Stimulated activated CD8-positive, alpha-beta memory T cell treated with anti-CD3 and anti-CD28 coated beads, Interleukin-15, amount 100 ng/mL, for 1 hour (primary cell): ENCODE data around the gene TRMT5.

Source experiments
- DNase-seq: peaks from one replicate; pipeline ENCODE4 v3.0.0-alpha.2; 2020; ENCODE audit warnings: low read depth

The TRMT5 gene, protein sequence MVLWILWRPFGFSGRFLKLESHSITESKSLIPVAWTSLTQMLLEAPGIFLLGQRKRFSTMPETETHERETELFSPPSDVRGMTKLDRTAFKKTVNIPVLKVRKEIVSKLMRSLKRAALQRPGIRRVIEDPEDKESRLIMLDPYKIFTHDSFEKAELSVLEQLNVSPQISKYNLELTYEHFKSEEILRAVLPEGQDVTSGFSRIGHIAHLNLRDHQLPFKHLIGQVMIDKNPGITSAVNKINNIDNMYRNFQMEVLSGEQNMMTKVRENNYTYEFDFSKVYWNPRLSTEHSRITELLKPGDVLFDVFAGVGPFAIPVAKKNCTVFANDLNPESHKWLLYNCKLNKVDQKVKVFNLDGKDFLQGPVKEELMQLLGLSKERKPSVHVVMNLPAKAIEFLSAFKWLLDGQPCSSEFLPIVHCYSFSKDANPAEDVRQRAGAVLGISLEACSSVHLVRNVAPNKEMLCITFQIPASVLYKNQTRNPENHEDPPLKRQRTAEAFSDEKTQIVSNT

DNA sequence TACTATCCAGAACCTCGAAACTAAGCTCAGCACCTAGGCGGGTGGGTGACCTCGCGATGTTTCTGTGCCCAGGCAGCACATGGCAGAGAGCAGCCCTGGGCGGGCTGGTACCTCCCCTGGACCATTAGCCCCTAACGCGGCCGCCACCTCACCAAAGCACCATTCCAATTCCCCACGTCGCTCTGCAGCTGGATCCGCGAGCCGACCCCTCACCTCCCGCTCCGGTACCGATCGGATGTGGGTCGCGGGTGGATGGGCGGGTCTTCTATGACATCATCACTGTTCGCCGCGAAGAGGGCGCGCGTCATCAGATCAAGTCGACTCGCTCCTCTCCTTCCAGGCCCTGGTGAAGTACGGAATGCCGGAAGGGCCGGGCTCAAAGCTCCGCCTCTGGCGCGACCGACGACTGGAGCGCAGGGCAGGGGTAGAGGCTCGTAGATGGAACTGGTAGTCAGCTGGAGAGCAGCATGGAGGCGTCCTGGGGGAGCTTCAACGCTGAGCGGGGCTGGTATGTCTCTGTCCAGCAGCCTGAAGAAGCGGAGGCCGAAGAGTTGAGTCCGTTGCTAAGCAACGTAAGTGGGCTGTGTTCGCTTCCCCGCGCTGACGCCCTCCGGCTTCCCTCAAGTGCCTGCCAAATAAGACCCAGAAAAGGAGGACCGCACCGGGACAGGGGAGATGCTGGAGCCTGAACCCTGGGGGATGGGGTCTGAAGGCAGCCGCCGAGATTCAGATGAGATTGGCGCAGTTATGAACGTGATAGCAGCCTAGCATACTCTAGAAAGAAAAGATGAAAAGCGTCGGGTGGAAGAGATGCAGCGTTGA, at the start of gene TRMT5, which contains the start of gene SLC38A6:
Gene TRMT5 (minus strand): TSS at position 269 of the 822 bp plus-strand sequence. CDS start 106 bp downstream, at position 163.
Gene SLC38A6 (plus strand): TSS at position 435 of the 822 bp plus-strand sequence. CDS start 33 bp downstream, at position 468.
- peak; percentile 86 for DNase-seq

DNA sequence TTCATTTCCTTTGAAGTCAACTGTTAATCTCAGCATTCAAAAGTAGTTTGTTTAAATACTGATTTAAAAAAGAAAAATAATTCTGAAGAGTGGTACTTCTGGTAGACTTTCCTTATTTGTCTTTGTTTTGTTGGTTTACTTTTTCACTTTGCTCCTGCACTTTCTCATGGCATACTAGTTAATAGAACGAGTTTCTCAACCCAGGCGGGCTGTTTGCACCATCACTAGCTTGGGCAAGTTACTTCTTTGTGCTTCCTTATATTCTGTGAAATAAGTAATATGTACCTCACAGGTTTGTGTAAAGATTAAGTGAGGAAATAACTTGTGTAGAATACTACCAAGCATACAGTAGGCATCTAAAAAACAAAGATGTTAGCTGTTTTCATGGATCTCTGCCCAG, 45.6 kb upstream of the TRMT5 start:
- no peak for DNase-seq

DNA sequence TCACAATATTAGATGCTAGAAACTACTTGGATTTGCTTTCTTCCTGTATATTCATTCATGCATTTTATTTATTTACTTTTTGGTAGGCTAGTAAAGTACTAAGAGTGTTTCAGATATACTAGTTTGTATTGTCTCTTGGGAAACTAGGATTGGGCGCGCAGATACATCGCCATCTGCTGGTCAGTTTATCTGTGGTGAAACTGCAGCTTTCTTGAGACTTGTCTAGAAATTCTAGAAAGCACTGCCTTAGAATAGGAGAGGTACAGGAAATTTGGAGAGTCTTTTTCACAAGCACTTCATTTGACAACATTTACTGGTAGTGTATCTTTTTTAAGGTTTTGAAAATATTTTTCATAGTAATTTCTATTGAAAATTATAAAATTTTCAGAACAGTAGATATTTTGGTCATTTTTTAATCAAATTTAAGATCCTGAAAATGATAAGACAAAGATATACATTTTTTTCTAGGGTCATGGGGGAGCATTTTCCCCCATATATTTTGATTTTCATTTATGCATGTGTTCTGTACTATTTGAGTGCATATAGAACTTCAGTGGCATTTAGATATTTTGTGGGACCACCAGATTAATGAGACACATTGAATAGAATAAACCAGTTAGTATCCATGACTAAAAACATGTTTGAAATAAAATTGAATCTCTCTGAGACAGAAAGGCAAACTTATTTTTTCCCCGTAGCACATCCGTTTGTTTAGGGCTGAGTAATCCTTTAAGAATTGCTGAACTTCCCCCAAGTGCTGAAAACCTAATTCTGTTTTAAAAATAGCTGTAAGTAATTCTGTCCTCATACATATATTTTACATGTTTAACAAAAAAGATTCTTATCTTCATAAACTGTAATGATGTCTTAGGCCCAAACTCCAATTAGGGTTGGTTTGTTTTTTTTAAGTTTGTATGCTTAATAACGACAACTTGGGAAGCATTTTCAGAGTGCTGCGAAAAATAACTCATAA, 44.7 kb upstream of the TRMT5 start:
- DNase-seq, result peak; percentile 35

- DNase-seq, result no peak
These were observed 38.7 kb upstream of the TRMT5 start for GRCh38 chr14:61019537-61019936.

DNA sequence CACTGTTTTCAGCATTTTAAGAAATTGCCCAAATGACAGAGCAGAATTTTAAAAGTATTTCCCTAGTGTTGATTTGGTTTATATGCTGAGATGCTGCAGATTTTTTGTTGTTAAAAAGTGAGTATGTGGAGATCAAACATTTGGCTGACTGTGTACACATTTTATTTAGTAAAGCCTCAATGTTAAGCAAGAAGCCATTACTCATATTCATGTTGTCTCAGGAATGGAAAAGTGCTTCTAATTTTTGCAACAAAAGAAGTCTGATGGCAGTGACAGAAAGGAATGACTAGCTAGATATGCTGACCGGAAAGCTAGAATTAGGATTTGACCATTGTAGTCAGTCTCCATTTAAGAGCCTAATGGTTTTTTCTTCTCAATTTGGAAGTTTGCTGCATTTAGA, 22.7 kb upstream of the TRMT5 start:
- no peak for DNase-seq

- no peak for DNase-seq
These were observed 18.7 kb upstream of the TRMT5 start for GRCh38 chr14:60999536-60999935.

- no peak for DNase-seq
These were observed 17.7 kb upstream of the TRMT5 start for GRCh38 chr14:60998617-60999016.

DNA sequence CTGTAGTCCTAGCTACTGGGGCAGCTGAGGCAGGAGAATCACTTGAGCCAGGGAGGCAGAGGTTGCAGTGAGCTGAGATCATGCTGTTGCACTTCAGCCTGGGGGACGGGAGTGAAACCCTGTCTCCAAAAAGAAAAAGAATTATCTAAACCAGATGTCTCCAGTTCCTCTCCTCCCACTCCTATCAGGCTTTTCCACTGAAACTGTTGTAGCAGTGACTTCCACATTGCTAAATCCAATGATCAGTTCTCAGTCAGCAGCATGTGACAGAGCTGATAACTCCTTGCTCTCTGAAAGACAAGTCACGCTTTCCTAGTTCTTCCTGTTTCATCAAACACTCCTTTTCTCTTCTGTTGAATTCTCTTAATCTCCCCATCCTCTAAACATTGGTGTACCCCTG, 8.7 kb upstream of the TRMT5 start:
- DNase-seq, result no peak

- DNase-seq, result no peak
These were observed 5.6 kb upstream of the TRMT5 start for GRCh38 chr14:60986500-60986899.

DNA sequence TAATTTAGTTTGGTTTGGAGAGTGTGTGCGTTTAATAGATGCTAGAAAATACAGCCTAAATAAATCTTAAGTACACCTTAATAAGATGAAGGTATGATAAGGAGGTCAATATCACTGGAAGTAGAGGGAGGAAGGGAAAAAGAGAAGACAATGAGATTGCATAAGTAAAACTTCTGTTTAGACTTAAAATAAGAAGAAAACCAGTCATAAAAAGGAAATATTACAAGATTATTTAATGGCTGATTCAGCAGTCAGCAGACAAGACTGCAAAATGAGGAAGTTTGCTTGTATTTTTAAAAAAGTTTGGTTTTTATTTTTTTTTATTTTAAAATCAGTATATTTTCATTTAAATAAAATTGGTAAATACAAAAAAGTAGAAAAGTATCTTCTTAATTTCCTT, 3.3 kb upstream of the TRMT5 start:
- no peak for DNase-seq

GRCh38 chr14:60981633-60982455, 965 bp upstream of the TRMT5 start:
- no peak for DNase-seq

DNA sequence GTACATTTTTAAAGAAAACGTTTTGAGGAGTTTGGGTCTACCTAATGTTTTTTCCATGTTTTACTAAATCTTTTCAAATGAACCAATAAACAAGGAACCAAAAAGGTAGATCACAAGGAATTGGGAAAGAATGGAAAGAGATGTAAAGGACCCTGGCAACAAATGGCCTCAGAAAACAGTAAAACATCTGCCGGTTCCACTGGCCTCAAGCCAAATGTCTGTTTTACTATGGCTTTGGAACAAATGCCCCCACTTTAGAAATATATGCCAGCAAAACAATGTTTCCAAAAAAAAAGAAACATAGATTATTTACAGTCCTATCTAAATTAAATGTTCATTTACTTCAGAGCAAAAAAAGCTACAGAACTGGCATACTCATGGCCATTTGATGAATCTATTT, 3.0 kb downstream of the TRMT5 start:
- no peak for DNase-seq

- no peak for DNase-seq
These were observed 5.3 kb downstream of the TRMT5 start for GRCh38 chr14:60975551-60975950.

GRCh38 chr14:60974090-60974651, 6.7 kb downstream of the TRMT5 start:
- no peak for DNase-seq

- no peak for DNase-seq
These were observed 7.8 kb downstream of the TRMT5 start for GRCh38 chr14:60973070-60973469.

- DNase-seq, result no peak
These were observed 8.6 kb downstream of the TRMT5 start for GRCh38 chr14:60972295-60972694.

- no peak for DNase-seq
These were observed 9.6 kb downstream of the TRMT5 start for GRCh38 chr14:60971271-60971670.

DNA sequence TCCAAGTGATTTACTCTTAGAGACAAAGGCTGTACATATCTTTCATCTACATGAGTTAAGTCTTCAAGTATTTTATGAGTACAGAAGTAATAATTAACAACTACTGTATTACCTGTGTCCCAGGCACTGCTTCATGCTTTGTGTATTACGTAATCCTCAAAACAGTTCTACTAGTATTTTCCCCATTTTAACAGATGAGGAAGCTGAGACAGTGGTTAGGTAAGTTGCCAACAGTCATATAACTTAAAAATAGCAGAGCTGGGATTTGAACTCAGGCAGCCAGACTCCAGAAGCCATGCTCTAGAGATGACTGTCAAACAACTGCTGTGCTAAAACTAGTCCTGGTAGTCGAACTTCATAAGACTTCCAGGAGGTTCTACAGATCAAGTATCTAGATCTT, 10.7 kb downstream of the TRMT5 start:
- DNase-seq, result no peak

DNA sequence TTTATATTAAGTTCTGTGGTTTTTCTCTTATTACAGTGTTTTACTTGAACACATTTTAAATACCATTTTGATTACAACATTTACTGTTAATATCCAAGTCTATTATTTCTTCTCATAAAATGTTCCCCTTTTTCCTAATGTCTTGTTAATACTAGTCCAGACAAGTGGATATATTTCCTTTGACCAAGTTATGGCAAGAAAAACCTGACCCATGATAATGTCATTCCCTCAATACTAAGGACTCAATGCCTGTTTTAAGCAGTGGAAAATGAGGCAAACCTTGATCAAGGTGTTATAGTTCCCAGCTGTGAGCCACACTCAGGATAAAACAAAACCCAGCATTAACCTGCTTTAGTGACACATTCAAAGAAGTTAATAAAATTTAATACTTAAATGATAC, 12.2 kb downstream of the TRMT5 start:
- no peak for DNase-seq

DNA sequence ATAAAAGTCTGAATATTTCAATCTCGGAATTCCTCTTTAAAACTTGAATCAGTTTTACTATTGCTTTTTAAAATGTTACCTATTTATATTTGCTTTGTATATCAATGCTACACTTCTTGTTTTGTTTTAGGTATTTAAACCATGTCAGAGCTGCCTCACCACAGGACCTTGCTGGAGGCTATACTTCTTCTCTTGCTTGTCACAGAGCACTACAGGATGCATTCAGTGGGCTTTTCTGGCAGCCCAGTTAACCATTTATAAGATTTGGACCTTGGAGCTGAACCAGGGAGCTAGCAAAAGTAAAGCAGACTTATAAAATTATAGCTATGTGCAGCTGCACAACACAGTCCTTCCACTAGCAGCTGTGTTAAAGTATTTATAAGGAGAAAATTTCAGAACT, 12.8 kb downstream of the TRMT5 start:
- DNase-seq, result no peak
